ENCODE measurements around the gene ENAM.

GRCh38 chr4:70629469-70630090 is 1.0 kb downstream of the ENAM start:
- TF ChIP-seq POLR2A (IDR thresholded peaks at IDR 0.05), result no peak
- no peak for TF ChIP-seq CTCF (IDR thresholded peaks at IDR 0.05)
- no peak for TF ChIP-seq POLR2AphosphoS5 (IDR thresholded peaks at IDR 0.05; ENCODE audit: insufficient read depth in 1 of 2, low read depth in 1 of 2)

All from vagina (tissue), 2 donors.